LNCaP clone FGC (cell line): ENCODE data around the gene COX10.

Experiments used
- DNase-seq: peaks from one replicate; pipeline ENCODE4 v3.0.0-alpha.2; 2011; ENCODE audit warnings: low read depth
- H3K4me3 ChIP-seq: 2 replicates; pipeline ENCODE4 v1.5.1; 2011; ENCODE audit warnings: mild to moderate bottlenecking, low read depth, low read length, control low read depth
- TF ChIP-seq, protein P1 (sequence below): IDR thresholded peaks from 2 replicates; pipeline ENCODE4 v1.5.1; 2012; ENCODE audit warnings: mild to moderate bottlenecking; ENCODE audit not compliant: control insufficient read depth, insufficient read depth; ENCODE audit errors: extremely low read depth

The COX10 gene

GRCh38 chr17:14101976-14102375, 32.7 kb downstream of the COX10 start:
- TF ChIP-seq, protein P1, sequence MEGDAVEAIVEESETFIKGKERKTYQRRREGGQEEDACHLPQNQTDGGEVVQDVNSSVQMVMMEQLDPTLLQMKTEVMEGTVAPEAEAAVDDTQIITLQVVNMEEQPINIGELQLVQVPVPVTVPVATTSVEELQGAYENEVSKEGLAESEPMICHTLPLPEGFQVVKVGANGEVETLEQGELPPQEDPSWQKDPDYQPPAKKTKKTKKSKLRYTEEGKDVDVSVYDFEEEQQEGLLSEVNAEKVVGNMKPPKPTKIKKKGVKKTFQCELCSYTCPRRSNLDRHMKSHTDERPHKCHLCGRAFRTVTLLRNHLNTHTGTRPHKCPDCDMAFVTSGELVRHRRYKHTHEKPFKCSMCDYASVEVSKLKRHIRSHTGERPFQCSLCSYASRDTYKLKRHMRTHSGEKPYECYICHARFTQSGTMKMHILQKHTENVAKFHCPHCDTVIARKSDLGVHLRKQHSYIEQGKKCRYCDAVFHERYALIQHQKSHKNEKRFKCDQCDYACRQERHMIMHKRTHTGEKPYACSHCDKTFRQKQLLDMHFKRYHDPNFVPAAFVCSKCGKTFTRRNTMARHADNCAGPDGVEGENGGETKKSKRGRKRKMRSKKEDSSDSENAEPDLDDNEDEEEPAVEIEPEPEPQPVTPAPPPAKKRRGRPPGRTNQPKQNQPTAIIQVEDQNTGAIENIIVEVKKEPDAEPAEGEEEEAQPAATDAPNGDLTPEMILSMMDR, result no peak
- H3K4me3 ChIP-seq, result no peak overlapping the region
- DNase-seq, result no peak

- TF ChIP-seq, protein P1, result no peak
- no peak overlapping the region for H3K4me3 ChIP-seq
- DNase-seq, result no peak
Observed at GRCh38 chr17:14103836-14104235, 34.5 kb downstream of the COX10 start.

DNA sequence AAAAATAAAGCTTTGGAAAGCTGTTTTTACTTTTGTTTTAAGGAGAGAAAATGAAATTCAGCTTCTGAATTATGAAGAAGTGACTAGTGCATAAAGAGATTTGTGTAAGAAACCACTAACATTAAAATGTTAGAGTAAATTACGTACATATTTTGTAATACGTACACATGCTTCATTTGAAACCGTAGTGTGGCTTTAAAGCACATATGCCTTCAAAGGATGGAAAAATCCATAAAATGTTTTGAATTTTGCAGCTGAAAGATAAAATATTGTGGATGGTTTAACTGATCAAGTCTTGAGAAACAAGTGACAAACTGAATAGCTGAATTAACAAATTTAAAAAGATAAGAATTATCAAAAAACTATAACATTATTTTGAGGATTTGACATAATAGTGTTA, 35.4 kb downstream of the COX10 start:
- DNase-seq, result no peak
- TF ChIP-seq, protein P1, result no peak
- no peak overlapping the region for H3K4me3 ChIP-seq

GRCh38 chr17:14107889-14108288, 38.6 kb downstream of the COX10 start:
- no peak for DNase-seq
- H3K4me3 ChIP-seq, result no peak overlapping the region
- TF ChIP-seq, protein P1, result no peak

DNA sequence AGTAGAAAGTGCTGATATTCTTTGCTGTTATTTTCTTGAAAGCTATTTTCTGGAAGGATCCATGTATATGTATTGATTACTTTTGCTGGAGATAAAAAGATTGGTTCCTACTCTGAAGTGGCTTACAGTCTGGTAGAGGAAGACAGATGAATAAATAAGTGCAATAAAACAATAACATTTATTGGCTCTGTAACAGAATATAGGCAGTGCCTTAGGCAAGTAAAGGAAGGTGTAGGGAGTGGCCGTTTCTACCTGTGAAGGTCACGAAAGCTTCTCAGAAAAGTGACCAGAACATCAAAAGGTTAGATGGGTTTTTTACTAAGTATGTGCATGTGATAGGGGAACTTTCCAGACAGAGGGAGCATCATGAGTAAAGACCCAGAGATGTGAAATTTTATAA, 43.1 kb downstream of the COX10 start:
- no peak for DNase-seq
- TF ChIP-seq, protein P1, result no peak
- H3K4me3 ChIP-seq, result no peak overlapping the region

DNA sequence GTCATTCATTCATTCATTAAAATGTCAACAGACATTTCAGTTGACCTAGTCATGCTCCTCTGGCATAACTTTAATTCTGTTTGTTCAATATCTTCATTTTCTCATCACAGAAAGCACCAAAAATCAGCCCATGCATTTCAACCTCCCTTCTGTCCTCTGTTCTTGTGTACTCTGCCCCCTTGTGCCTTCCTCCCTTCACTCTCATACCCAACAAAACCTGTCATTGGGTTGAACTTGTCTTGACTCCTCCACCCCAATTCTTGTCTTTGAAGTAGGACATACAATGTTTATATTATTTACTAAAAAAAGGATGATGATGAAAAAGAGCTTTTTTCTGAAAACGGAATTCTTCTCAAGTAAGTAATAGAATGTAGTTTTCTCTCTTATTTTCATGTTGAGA, 43.8 kb downstream of the COX10 start:
- no peak for DNase-seq
- no peak overlapping the region for H3K4me3 ChIP-seq
- TF ChIP-seq, protein P1, result no peak

DNA sequence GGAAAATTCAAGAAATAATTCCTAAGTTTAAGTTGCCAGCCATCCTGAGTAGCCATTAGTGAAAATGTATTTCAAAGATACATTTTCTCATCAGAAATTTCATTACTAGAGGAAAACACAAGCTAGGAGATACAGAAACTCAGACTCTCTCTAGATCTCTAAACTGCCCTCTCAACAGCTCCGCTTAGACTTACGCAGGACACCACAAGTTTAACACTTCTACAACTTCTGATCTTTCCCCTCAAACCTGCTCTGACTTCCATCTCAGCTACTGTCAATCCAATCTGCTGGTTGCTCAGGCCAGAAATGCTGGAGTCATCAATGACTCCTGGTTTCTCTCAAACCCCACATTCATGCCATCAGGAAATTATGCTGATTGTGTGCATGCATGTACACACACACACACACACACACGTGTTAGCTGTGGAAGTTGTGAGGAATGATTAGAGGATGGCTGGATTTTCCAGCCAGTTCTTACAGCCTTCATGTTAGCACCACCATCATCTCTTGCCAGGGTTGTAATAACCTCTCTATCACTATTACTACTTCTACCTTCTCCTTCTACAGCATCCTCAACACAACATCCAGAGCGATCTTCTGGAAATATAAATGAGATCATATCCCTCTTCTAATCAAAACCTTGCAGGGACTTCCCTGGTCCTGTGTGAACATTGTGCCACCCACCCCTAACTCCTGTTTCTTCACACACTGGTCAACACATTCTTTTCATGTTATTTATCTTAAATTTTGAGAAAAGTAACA, 47.1 kb downstream of the COX10 start:
- TF ChIP-seq, protein P1, result no peak
- H3K4me3 ChIP-seq, result no peak overlapping the region
- no peak for DNase-seq
